GM18526 (cell line): ENCODE data around the gene ADGRG1.

Source experiments
- POLR2A ChIP-seq: IDR thresholded peaks from 3 replicates; pipeline ENCODE4 v1.6.1; 2011; ENCODE audit not compliant: insufficient read length; ENCODE audit errors: extremely low read depth

The ADGRG1 gene

DNA sequence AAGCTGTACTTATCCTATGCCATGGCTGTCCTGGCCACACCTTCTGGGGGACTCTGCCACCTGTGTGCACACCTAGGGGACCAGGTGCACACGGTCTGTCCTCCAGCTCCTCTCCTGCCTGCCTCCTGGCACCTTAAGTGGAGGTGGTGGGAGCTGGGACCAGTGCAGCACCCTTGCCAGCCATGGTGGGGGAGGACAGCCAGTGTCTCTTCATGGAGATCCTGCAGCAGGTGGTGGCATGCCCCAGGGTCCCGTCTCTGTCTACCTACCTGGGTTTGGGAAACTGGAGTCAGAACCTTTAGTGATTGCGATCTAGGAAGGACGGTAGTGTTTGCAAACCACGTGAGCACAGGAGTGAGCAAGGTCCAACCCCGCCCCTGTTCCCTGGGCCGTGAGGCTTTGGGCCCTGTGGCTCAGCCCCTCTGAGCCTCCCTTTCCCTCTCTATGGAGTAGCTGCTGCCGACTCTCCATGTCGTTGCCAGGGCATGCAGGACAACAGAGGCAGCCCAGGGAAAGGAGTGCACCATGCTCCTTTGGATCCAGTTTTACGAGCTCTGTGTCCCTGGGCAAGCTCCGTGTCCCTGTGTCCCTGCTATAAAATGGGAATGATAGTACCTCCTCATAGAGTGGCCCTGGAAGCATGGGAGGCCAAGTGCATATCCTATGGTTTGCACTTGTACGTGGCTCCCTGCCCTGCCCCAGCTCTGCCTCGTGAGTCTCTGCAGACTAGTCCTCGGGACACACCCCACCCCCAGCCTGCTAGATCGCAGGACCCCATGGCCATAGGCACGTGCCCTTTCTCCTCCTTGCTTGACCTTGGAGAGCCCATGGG is 7.1 kb downstream of the ADGRG1 start:
- no peak for TF ChIP-seq POLR2A

DNA sequence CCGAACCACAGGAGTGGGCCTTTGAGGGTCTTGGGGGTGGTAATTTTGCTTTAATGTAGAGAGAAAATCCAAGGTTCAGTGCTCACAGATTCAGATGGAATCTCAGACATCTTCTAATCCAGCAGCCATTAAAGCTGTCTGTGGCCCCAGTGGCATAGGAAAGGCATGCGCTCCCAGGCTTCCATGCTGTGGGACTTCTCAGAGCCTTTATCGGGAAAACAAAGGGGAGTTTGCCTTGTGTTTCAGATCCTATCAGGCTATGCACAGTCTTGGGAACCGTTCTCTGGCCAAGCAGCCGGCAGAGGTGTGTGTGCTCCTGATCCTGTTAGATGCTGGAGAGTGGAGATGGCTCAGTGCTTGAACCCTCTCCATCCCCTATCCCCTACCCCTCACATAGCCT is 7.8 kb downstream of the ADGRG1 start:
- TF ChIP-seq POLR2A, result no peak

DNA sequence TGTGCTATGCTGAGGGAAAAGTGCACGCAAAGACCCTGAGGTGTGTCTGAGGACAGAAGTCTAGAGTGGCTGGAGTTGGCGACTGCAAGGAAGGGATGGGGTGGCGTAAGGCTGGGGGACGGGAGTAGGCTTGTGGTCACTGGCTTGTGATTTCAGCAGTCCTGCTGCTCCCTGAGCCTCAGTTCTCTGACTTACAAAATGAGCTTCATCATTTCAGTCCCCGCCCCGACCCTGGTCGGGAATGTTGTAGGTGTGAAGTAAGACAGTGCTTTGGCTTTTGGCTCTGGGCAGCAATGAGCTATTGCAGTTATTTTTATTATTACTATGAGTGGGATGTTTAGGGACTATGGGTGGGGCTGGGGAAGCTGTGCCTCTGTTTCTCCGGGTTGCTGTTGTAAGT is 8.6 kb downstream of the ADGRG1 start:
- no peak for TF ChIP-seq POLR2A

DNA sequence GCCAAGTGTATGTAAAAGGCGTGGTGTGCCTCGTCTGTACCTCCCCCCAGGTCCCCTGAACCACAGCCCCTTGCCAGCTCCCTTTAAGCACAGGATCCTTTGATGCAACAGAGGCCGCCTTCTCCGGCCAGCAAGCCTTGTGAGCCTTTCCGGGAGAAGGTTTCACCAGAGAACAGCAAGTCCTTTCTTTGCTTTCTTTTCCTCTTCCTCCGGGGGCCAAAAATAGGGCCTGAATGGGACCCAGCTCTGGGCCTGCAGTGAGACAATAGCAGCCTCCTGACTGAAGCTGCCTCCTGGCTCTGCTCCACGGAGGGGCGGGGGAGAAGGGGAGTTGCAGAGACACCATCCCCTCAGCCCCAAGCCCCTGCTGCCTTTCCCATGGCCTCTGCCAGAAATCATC is 9.0 kb downstream of the ADGRG1 start:
- no peak for TF ChIP-seq POLR2A

DNA sequence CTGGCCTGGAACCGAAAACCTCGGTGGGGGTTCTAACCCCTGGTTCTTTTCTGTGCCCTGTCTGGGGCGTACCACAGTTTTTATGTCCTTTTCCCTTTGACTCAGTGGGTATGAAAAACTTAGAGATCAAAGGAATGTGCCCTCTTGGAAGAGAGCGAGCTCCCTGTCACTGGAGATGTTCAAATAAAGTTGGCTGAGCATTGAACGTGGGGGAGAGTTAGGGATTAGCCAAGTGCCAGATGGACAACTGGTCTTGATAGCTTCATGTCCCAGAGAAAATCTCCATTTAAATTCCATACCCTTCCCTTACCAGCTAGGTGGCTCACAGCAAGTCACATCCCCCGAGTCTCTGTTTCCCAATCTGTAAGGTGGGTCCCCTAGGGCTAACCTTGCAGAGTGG is 9.5 kb downstream of the ADGRG1 start:
- no peak for TF ChIP-seq POLR2A

DNA sequence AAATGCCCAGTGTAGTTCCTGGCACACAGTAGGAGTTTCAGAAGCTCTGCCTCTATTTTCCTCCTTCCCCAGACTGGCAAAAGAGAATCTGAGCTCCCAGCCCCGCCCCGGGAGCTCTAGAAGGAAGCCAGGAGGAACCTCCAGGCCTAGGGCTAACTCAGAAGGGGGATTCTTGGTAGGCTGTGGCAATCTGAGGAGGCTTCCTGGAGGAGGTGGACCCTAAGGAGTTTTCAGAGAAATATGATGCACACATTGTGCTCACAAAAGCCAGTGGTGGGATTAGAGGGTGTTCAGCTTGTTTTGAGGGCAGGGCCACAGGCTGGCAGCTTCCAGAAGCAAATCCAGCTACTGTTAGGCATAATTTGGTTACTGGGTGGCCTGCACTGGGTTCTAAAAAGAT is 10.0 kb downstream of the ADGRG1 start:
- TF ChIP-seq POLR2A, result no peak

DNA sequence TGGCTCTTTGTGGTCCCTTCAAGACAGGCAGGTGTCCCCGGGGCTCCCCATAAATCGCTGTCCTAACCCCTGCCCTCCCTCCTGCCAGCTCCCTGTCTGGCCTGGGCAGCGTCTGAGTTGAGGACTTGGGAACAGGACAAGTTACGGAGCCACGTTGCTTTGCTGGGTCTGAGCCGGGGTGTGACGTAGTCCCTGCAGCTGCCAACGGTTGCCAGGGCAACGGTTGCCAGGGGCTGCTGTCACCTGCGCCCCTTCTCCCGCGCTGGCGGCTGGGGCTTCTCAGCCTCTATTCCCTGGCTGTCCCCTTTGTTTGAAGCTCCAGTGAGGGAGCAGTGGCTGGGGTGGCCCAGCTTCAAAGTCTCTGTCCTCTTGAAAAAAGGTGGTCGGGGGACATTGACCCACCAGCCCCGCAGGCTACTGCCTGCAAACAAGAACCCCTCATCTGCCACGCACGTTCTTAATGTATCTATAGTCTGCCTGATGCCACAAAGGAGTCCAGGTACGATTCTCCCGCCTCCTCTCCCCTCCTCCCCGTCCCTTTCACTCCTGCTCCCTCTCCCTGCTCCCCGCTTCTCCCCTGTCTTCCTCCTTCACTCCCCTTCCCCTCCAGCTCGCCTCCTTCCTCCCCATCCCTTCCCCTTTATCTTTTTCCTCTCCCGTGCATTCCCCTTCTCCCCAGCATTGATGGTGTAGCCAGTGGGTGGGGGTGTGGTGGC is 10.9 kb downstream of the ADGRG1 start:
- no peak for TF ChIP-seq POLR2A

DNA sequence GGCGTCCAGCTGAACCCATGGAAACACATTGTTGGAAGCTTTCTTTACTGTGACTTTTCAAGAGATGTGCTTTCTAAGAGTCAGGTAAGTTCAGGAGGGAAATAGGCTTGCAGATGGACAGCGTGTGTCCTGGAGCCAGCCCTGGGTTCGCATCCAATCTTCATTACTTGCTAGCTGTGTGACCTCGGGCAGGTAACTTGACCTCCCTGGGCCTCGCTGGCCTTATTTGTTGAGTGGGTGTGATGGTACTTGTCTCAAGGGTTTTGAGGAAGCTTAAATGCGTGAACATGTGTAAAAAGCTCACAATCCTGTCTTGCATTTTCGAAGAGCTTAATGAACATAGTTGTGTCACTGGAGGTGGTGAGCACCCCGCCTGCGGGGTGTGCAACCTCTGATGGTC is 11.8 kb downstream of the ADGRG1 start:
- TF ChIP-seq POLR2A, result no peak

DNA sequence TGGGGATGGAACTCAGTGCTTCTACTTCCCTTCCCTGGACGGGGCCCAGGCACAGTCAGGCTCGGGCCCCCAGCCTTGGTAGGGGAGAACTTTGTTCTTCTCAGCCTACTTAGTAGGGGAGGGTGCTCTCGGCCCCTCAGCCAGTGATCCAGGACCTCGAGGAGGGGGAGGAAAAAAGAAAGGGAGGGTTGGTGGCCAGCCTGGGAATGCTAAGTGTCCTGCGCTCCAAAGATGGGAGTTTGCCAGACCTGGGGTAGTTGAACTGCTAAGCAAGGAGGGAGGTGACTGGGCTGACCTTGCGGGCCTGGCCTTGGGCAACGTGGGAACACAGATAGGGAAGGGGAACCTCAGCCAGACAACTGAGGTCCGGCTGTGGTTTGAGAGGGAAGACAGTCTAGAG is 12.2 kb downstream of the ADGRG1 start:
- TF ChIP-seq POLR2A, result no peak

DNA sequence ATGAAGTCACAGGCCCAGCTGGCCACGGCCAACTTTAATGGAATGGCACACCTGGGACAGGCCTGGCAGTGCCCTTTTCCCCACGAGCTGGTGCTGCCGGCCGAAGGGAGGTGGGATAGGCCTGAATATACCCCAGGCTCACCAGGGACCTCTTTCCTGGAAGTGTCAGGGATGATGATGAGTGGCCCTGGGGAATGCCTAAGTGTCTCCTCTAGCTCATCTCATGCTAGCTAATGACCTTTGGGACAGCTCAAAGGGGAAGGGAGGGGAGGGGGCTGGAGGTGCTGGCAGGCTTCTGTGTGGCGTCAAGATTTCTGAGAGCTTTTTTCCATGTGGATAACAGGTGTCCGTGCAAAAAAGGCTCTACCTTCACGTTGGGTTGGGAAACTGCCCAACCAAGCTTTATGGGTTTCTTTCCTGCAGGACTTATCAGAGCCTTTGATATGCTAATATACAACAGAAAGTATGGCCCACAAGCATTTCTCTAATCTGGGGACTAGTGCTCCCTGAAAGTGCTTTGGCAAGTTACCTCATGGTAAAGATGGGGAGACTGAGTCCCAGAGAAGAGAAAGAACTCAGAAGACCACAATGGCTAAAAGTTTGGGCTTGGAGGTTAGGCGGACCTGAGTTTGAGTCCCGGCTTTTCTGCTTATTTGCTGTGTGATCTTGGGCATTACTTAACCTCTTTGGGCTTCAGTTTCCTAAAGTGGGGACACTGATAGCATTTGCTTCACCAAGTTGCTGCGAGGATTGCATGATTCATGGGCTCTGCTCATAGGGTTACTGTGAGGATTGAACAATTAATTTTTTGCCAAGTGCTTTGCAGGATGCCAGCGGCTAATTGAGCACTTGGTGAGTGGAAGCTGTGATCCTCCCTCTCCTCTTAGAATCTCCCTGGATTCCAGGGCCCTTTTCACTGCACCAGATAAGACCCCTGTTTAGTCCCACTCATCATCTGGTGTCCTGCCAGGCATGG is 14.0 kb downstream of the ADGRG1 start:
- no peak for TF ChIP-seq POLR2A

DNA sequence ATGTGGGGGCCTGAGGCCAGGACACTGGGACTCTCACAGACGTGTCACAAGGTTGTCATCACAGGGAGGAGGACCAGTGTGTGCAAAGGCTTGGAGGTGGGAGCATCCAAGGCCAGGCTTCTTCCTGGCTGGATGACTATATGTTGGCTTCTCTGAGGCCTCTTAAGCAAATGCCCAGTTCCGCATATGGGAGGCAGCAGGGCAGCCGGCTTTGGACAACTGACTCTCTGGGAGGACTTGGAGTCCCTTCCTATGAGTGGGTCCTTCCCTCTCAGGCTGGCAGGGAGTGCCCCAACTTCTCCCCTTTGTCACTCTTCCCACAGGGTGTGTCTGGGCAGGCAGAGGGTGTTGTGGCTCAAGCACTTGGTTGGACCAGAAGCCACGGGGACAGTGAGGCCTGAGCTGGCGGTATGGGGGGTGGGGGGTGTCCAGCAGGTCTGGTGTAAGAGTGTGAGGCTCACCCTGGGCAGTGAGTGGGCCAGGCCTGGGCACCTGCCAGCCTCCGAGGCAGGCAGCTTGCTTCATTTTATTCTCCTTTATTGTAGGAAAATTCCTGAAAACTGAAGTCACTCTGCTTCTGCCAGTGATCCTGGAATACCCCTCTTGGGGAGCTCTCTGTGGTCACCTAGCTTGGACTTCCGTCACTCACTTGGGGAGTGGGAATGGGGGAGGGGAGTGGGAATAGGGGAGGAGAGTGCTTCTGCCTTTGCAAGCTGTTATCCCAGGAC is 14.9 kb downstream of the ADGRG1 start:
- TF ChIP-seq POLR2A, result no peak

DNA sequence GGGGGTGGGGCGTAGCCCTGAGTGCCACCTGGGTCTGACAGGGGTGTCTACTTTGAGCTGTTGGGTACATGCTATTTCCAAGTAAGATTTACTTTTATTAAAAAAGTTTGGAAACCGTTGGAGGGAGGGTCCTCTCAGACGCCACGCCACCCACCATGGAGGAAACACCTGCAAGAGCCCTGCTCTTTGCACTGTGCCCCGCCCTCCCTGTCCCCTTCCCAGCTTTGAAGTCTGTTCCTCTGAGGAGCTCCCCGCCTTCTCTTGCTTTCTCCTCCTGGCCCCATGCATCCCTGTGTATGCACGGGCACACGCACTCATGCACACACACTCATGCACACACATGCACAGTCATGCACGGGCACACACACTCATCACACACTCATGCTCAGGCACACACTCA is 15.5 kb downstream of the ADGRG1 start:
- TF ChIP-seq POLR2A, result no peak

DNA sequence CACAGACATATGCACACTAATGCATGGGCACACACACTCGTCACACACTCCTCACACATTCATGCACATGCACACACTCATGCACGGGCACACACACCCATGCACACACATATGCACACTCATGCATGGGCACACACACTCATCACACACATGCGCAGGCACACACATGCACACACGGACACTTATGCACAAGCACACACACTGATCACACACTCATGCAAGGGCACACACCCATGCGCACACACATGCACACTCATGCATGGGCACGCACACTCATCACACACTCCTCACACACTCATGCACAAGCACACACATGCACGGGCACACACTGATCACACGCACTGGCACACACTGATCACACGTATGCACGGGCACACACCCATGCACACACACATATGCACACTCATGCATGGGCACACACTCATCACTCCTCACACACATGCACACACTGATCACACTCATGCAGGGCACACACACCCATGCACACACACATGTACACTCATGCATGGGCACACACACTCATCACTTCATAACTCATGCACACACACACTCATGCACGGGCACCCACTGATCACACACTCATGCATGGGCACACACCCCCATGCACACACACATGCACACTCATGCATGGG is 16.1 kb downstream of the ADGRG1 start:
- TF ChIP-seq POLR2A, result no peak

DNA sequence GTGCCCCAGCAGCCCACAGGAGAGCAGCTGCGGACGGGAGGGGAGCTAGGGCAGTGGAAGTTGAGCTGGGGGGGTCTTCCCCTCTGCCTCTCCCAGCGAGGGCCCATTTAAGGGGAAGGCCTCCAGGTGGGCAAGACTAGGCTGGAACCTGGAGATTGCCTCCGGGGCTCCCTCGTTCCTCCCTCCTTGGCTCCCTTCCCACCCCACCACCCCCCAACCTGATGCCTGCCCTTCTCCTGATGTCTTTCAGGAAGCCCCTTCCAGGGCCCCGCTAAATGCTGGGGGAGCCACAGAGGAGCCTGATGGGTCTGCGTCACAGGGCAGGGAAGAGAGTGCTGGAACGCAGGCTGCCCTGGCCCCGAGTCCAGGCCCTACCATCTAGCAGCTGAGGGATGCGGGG is 16.7 kb downstream of the ADGRG1 start:
- no peak for TF ChIP-seq POLR2A

DNA sequence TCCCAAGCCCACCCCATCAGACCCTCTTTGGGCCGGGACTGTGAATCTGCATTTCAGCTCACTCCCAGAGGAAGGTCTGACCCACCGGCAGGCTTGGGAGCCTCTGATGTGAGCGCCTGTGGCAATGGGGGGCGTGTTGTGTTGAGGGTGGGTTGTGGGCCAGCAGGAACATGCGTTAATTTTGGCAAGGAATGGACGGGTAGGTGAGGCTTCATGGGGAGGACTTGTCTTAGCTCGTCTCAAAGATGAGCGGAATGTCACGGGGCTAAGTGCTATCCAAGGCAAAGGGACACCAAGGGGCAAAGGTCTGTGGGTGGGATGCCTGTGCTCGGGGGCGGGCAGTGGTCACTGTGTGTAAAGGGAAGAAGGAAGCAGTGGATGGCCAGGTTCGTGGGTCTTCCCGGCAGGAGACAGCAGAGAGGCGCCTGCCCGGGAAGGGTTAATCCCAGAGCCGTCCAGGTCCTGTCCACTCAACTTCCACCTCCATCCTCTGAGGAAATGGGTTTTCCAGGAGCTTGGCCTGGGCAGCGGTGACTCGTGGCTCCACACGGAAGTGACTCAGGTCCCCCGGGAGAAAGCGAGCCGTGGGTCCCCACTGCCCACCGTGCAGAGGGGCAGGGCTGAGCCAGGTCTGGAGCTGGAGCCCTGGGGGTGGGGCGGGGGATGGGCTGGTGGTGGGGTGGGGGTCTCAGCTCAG is 17.4 kb downstream of the ADGRG1 start:
- no peak for TF ChIP-seq POLR2A
